NT2/D1 (cell line): ENCODE data around the gene KCNJ12.
"Not testable (repeated sequence)": the region's sequence is repeated elsewhere in the genome, so short reads cannot be mapped to it uniquely, and the experiment has no call there.

Experiments used
- YY1 ChIP-seq: IDR thresholded peaks from 2 replicates; pipeline ENCODE4 v1.6.1; 2011; ENCODE audit not compliant: insufficient read length, insufficient read depth
- ZNF274 ChIP-seq: IDR thresholded peaks from 2 replicates; pipeline ENCODE4 v1.6.1; 2011; ENCODE audit warnings: mild to moderate bottlenecking, low read depth, low read length

GRCh38 chr17:21404106-21404505 lies 27.9 kb downstream of the KCNJ12 start:
- TF ChIP-seq YY1, ZNF274: not testable (repeated sequence)
